Activated naive CD8-positive, alpha-beta T cell treated with anti-CD3 and anti-CD28 coated beads for 36 hours (primary cell): Measurements from ENCODE around the gene GALNT7. TPM values are rescaled to one million over a fixed set of nuclear protein-coding genes. Genes with fewer than 3 reads are reported as not detected.
A peak's percentile ranks its signal among the peaks of the same experiment; 100 is the strongest.

Experiments used
- DNase-seq: peaks from one replicate; pipeline ENCODE4 v3.0.0; 2021
- H3K27ac Mint-ChIP-seq: one replicate; pipeline ENCODE4 v1.8.0; 2022; ENCODE audit warnings: mild to moderate bottlenecking, moderate library complexity, mixed read lengths
- H3K27me3 Mint-ChIP-seq: one replicate; pipeline ENCODE4 v1.8.0; 2022; ENCODE audit warnings: mild to moderate bottlenecking, mixed read lengths
- H3K36me3 Mint-ChIP-seq: one replicate; pipeline ENCODE4 v1.8.0; 2021; ENCODE audit warnings: mild to moderate bottlenecking, mixed read lengths
- H3K4me1 Mint-ChIP-seq: one replicate; pipeline ENCODE4 v1.8.0; 2021; ENCODE audit warnings: mixed read lengths
- H3K4me3 Mint-ChIP-seq: one replicate; pipeline ENCODE4 v1.8.0; 2022; ENCODE audit warnings: mild to moderate bottlenecking, moderate library complexity, mixed read lengths
- H3K9me3 Mint-ChIP-seq: one replicate; pipeline ENCODE4 v1.8.0; 2022; ENCODE audit warnings: mixed read lengths
- total RNA-seq, 2 experiments: library from RNA; stranded (reverse); gene quantifications; one replicate each; pipeline ENCODE4 v1.2.3, GENCODE V29; 2021

The GALNT7 gene
- total RNA-seq, 2 experiments from 2014 or later: 14.3 to 14.7 TPM

GRCh38 chr4:173227756-173228155 is 59.1 kb downstream of the GALNT7 start:
- Mint-ChIP-seq H3K9me3 (no peaks in the 10 kb centered on the region), H3K36me3 (peaks cover 5% of the 10 kb centered on the region), H3K4me3 (no peak overlapping the region), H3K27me3 (no peaks in the 10 kb centered on the region), H3K27ac (no peak overlapping the region), H3K4me1 (peaks cover 5% of the 10 kb centered on the region)
- no peak for DNase-seq

DNA sequence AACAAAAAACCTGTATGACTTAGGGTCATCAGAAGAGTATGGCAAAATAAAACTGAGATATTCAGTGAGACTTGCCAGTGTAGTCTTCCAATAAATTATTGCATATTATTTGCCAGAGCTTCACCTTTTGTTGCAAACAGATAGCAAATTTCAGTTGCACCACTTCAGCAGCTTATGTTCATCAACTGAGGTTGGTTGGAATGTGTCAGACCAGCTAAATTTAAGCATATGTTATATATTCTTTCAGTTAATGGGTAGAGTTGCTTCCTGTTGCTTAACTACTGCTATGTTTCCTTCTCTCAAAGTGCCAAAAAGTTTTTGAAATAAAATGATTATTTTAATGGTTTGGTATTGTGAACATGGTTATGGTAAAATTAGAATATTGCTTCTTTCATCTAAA is 61.5 kb downstream of the GALNT7 start:
- Mint-ChIP-seq H3K27ac (no peak overlapping the region), H3K9me3 (no peaks in the 10 kb centered on the region), H3K4me3 (no peak overlapping the region), H3K4me1 (peaks cover 5% of the 10 kb centered on the region), H3K36me3 (peaks cover 5% of the 10 kb centered on the region), H3K27me3 (no peaks in the 10 kb centered on the region)
- no peak for DNase-seq

DNA sequence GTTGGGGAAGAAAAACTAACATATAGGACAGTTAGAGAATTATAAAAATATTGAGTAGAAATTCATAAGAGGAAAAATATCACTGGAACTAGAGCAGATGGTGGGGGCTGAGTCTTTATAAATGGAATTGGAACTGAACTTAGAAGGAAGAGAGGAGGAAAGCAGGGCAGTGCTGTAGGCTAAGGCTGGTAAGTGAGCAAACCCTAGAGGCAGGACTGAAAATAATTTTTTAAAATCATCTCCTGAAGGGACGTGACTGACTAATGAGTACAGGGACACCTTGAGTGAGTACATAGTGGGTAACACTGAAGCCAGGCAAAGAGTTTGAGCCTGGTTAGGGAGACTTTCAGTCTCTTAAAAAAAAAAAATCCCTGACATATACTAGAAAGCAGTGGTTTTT is 63.3 kb downstream of the GALNT7 start:
- no peak overlapping the region for H3K27ac Mint-ChIP-seq
- peaks cover 5% of the 10 kb centered on the region for H3K36me3 Mint-ChIP-seq
- no peak for DNase-seq
- H3K4me1 Mint-ChIP-seq: peaks cover 9% of the 10 kb centered on the region
- H3K27me3 Mint-ChIP-seq: no peaks in the 10 kb centered on the region
- H3K9me3 Mint-ChIP-seq: no peaks in the 10 kb centered on the region
- no peak overlapping the region for H3K4me3 Mint-ChIP-seq

DNA sequence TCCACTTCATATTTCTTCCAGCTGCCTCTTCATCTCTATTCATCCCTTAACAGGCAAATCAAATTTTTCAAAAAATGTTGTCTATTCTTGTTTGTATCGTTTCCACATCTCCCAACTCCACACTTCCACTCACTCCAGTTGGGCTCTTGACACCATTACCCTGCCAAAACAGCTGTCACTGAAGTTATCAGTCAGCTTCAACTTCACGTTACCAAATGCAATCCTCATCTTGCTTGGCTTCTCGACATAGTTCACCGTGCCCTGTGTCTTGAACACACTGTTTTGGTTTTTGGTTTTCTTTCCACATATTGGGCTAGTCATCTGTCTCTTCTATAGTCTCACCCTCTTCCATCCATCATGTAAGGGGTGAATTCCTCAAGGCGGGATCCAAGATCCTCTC is 65.2 kb downstream of the GALNT7 start:
- H3K36me3 Mint-ChIP-seq: peaks cover 3% of the 10 kb centered on the region
- H3K9me3 Mint-ChIP-seq: no peaks in the 10 kb centered on the region
- peaks cover 12% of the 10 kb centered on the region for H3K4me1 Mint-ChIP-seq
- no peak for DNase-seq
- no peak overlapping the region for H3K4me3 Mint-ChIP-seq
- H3K27me3 Mint-ChIP-seq: no peaks in the 10 kb centered on the region
- no peak overlapping the region for H3K27ac Mint-ChIP-seq

DNA sequence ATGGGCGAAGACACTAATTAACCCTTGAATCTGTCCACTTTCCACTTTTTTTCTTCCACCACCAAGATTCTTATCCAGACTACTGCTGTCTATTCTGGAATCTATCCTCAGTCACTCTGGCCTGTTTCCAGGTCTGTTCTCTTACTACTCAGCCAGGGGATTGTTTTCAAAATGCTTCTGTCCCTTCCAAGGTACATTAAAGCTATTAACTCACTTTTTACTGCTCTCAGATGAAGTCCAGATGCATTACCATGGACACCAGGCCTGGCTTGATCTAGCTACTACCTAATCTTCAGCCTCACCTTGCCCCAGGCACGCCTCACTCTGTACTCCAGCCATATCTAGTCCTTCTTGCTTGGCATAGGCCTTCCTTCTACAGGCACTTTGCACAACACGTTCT is 66.4 kb downstream of the GALNT7 start:
- Mint-ChIP-seq H3K27me3 (no peaks in the 10 kb centered on the region), H3K9me3 (no peaks in the 10 kb centered on the region), H3K27ac (no peak overlapping the region), H3K36me3 (peaks cover 3% of the 10 kb centered on the region), H3K4me3 (no peak overlapping the region), H3K4me1 (peaks cover 12% of the 10 kb centered on the region)
- DNase-seq: no peak

- no peak overlapping the region for H3K27ac Mint-ChIP-seq
Measured at GRCh38 chr4:173236301-173236700, 67.7 kb downstream of the GALNT7 start.

DNA sequence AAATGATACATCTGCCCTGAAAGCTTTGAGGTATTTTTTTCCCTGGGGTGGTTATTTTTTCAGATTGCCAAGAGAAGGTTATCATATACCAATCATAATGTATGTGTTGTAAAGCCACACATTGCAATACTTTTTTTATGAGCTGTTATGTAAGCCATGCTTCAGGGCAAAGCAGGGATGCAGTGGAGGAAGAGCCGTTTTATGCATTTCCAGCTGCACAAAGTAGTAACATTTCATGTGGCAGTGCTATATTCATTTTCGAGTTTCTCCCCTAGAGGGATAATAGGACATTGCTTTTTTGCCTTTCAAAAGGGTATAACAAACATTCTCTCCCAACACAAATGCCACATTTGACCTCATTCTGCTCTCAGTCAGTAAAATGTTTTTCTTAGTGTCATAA is 68.5 kb downstream of the GALNT7 start:
- Mint-ChIP-seq H3K27ac (no peak overlapping the region), H3K9me3 (no peaks in the 10 kb centered on the region), H3K36me3 (no peaks in the 10 kb centered on the region)

More at GRCh38 chr4:173236301-173236700, 67.7 kb downstream of the GALNT7 start:
- no peaks in the 10 kb centered on the region for H3K27me3 Mint-ChIP-seq
- no peak overlapping the region for H3K4me3 Mint-ChIP-seq
- DNase-seq: no peak
- H3K36me3 Mint-ChIP-seq: peaks cover 3% of the 10 kb centered on the region
- peaks cover 9% of the 10 kb centered on the region for H3K4me1 Mint-ChIP-seq
- H3K9me3 Mint-ChIP-seq: no peaks in the 10 kb centered on the region

GRCh38 chr4:173237762-173238161 is 69.2 kb downstream of the GALNT7 start:
- H3K36me3 Mint-ChIP-seq: no peaks in the 10 kb centered on the region
- DNase-seq: no peak
- H3K9me3 Mint-ChIP-seq: no peaks in the 10 kb centered on the region
- no peaks in the 10 kb centered on the region for H3K27me3 Mint-ChIP-seq
- H3K4me1 Mint-ChIP-seq: peaks cover 11% of the 10 kb centered on the region
- H3K27ac Mint-ChIP-seq: no peak overlapping the region
- no peak overlapping the region for H3K4me3 Mint-ChIP-seq

More for the DNA sequence above, 68.5 kb downstream of the GALNT7 start:
- no peak for DNase-seq
- Mint-ChIP-seq H3K4me3 (no peak overlapping the region), H3K4me1 (peaks cover 9% of the 10 kb centered on the region), H3K27me3 (no peaks in the 10 kb centered on the region)

- H3K4me1 Mint-ChIP-seq: peaks cover 20% of the 10 kb centered on the region
Measured at GRCh38 chr4:173240696-173241095, 72.1 kb downstream of the GALNT7 start.

DNA sequence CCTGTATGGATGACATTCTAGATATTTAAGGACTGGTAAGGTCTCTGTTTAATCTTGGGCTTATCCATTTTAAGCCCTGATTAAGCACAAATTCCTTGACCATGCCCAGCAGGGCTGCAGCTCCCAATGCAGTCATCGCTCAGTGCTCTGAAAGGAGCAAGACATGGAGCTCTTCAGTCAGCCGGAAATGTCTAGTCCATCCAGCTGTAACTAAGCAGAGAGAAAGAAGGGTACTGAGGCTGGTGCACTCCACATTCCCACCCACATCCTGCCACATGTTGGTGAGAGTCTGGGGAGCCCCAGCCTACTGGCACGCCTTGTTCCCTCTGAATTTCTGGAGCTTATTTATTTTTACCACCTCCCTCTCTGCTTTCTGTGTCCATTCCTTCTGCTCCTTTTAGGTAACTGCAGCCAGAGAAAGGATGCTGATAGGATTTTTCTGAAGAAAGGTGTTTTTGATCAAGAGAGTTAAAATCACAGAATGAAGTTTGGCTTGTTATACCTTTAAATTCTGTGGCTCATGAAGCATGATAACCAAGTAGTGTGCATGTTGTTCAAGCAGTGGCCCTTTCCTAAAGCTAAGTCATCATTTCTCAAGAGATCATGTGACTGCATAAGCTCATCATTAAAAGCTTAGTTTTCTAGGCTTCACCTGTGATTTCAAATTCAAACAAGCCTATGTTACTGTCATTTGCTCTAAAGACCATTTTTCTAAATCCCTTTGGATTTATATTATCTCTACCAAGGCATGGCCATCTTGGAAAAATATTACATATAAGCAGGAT is 74.0 kb downstream of the GALNT7 start:
- DNase-seq: peak; percentile 5
- H3K27ac Mint-ChIP-seq: no peak overlapping the region
- H3K4me1 Mint-ChIP-seq: peaks cover 17% of the 10 kb centered on the region
- no peak overlapping the region for H3K4me3 Mint-ChIP-seq
- no peaks in the 10 kb centered on the region for H3K27me3 Mint-ChIP-seq
- H3K9me3 Mint-ChIP-seq: no peaks in the 10 kb centered on the region
- peaks cover 2% of the 10 kb centered on the region for H3K36me3 Mint-ChIP-seq

More at GRCh38 chr4:173240696-173241095, 72.1 kb downstream of the GALNT7 start:
- DNase-seq: no peak
- Mint-ChIP-seq H3K27me3 (no peaks in the 10 kb centered on the region), H3K4me3 (no peak overlapping the region), H3K9me3 (no peaks in the 10 kb centered on the region), H3K27ac (no peak overlapping the region), H3K36me3 (no peaks in the 10 kb centered on the region)

DNA sequence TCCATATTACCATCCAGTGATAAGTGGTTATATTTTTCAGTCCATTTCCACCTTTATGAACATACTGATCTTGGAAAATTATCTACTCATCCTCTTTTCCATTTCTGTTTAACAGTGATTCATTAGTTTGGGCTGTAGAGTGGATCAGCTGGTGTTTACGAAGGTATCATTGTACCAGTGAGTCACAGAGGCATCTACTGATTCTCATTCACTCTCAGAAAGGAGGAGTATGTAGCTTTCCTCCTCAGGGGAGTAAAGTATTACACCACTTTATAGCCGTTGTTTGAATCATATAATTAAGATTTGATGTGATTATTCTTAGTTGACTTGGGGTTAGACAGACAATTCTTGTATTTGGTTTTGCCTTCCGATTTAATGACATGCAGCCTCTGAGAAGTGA is 74.7 kb downstream of the GALNT7 start:
- H3K4me1 Mint-ChIP-seq: peaks cover 14% of the 10 kb centered on the region
- no peak overlapping the region for H3K4me3 Mint-ChIP-seq
- DNase-seq: no peak
- H3K27ac Mint-ChIP-seq: no peak overlapping the region
- peaks cover 5% of the 10 kb centered on the region for H3K36me3 Mint-ChIP-seq
- H3K27me3 Mint-ChIP-seq: no peaks in the 10 kb centered on the region
- no peaks in the 10 kb centered on the region for H3K9me3 Mint-ChIP-seq

DNA sequence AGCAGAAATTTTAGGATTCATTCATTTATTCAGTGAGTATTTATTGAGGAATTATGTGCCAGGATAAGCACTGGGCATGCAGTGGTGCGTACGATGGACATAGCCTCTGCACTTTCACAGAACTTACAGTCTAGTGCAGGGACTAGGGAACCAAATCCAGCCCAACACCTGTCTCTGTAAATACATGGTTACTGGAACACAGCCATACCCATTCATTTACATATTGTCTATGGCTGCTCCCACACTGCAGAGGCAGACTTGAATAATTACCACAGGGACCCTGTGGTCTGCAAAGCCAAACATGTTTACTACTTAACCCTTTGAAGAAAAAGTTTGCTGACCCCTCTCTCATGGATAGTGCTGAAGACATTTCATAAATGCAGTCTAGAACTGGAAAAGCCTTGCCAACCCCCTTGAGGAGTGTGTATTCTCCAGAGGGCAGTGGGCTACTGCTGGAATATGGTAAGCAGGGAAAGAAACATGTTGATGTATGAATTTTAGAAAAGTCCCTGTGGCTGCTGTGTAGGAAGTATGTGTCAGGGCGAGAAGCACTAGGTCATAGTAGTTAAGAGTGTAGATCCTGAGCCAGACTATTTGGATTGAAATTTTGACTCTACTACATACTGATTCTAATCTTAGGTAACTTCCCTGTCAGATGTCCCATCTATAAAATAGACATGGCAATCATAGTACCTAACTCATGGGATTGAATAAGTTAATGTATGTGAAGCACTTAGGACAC is 75.5 kb downstream of the GALNT7 start:
- Mint-ChIP-seq H3K4me1 (peaks cover 14% of the 10 kb centered on the region), H3K4me3 (no peak overlapping the region), H3K27me3 (no peaks in the 10 kb centered on the region), H3K36me3 (peaks cover 5% of the 10 kb centered on the region), H3K9me3 (no peaks in the 10 kb centered on the region), H3K27ac (no peak overlapping the region)
- no peak for DNase-seq

DNA sequence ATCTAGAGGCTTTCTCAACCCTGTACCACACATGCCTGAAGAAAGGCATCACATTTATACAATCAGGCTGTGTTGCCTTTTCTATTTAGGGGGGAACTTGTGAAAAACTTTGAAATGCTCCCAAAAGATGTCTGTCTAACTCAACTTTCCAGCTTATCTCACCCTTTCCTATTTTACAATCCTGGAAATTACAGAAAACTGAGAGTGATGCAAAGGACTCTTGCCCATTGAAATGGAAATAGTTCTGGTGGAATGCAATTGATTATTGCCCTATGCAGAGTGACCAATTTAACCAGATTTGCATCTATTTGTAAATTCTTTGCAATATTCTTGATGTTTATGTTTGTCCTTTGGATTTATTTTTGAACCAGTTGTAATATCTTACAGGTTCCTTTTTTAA is 77.3 kb downstream of the GALNT7 start:
- H3K27me3 Mint-ChIP-seq: no peaks in the 10 kb centered on the region
- H3K36me3 Mint-ChIP-seq: peaks cover 5% of the 10 kb centered on the region
- H3K9me3 Mint-ChIP-seq: no peaks in the 10 kb centered on the region
- H3K4me3 Mint-ChIP-seq: no peak overlapping the region
- no peak overlapping the region for H3K27ac Mint-ChIP-seq
- peaks cover 14% of the 10 kb centered on the region for H3K4me1 Mint-ChIP-seq
- DNase-seq: no peak

- H3K27me3 Mint-ChIP-seq: no peaks in the 10 kb centered on the region
- H3K4me1 Mint-ChIP-seq: peaks cover 14% of the 10 kb centered on the region
- H3K36me3 Mint-ChIP-seq: peaks cover 5% of the 10 kb centered on the region
- H3K9me3 Mint-ChIP-seq: no peaks in the 10 kb centered on the region
- no peak for DNase-seq
- no peak overlapping the region for H3K4me3 Mint-ChIP-seq
- H3K27ac Mint-ChIP-seq: no peak overlapping the region
Measured at GRCh38 chr4:173246719-173247118, 78.1 kb downstream of the GALNT7 start.

DNA sequence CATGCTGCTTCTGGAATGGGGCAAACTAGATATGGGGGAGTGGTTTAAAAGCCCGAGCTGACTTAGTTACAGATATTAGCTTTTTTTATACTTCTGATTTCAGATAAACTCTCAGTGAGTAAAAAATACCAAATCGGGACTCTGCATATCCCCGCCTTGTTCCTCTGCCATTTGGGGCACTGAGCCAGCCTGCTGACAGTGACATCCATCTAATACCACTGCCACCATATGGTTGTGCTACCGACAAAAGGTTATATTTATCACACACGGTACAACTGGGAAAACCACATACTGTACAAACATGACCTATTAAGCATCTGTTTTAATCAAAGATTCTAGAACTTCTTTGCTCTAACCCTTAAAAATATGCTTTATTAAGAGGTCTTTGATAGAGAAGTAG is 78.7 kb downstream of the GALNT7 start:
- no peak overlapping the region for H3K4me3 Mint-ChIP-seq
- no peaks in the 10 kb centered on the region for H3K9me3 Mint-ChIP-seq
- H3K27ac Mint-ChIP-seq: no peak overlapping the region
- H3K36me3 Mint-ChIP-seq: peaks cover 6% of the 10 kb centered on the region
- no peak for DNase-seq
- H3K4me1 Mint-ChIP-seq: peaks cover 14% of the 10 kb centered on the region
- H3K27me3 Mint-ChIP-seq: no peaks in the 10 kb centered on the region

GRCh38 chr4:173248690-173249089 is 80.1 kb downstream of the GALNT7 start:
- Mint-ChIP-seq H3K27me3 (no peaks in the 10 kb centered on the region), H3K9me3 (no peaks in the 10 kb centered on the region), H3K27ac (no peak overlapping the region), H3K4me1 (peaks cover 13% of the 10 kb centered on the region), H3K4me3 (no peak overlapping the region), H3K36me3 (peaks cover 13% of the 10 kb centered on the region)
- no peak for DNase-seq
